Measurements from ENCODE around the gene PHETA1.
"Not testable (repeated sequence)": the region's sequence is repeated elsewhere in the genome, so short reads cannot be mapped to it uniquely, and the experiment has no call there.

PHETA1 gene

GRCh38 chr12:111341426-111342065, 27.3 kb downstream of the PHETA1 start:
- TF ChIP-seq POLR2A (IDR thresholded peaks at IDR 0.05; ENCODE audit: low read length) = no peak
- no peak for TF ChIP-seq GATA1 (IDR thresholded peaks at IDR 0.05; ENCODE audit: low read depth, low read length)
- no peak for DNase-seq

- not testable (repeated sequence) for DNase-seq
Measured at GRCh38 chr12:111340680-111341079, 28.2 kb downstream of the PHETA1 start.

- no peak for DNase-seq
Measured at GRCh38 chr12:111340231-111340630, 28.7 kb downstream of the PHETA1 start.

GRCh38 chr12:111339321-111339938, 29.5 kb downstream of the PHETA1 start:
- TF ChIP-seq GATA1 (IDR thresholded peaks at IDR 0.05; ENCODE audit: low read depth, low read length) (no peak), POLR2A (IDR thresholded peaks at IDR 0.05; ENCODE audit: low read length) (no peak)

More at GRCh38 chr12:111340231-111340630, 28.7 kb downstream of the PHETA1 start:
- TF ChIP-seq POLR2A (IDR thresholded peaks at IDR 0.05; ENCODE audit: low read length) = no peak
- no peak for TF ChIP-seq GATA1 (IDR thresholded peaks at IDR 0.05; ENCODE audit: low read depth, low read length)

GRCh38 chr12:111338096-111338495, 30.8 kb downstream of the PHETA1 start:
- DNase-seq = no peak
- TF ChIP-seq POLR2A (IDR thresholded peaks at IDR 0.05; ENCODE audit: low read length) (no peak), GATA1 (IDR thresholded peaks at IDR 0.05; ENCODE audit: low read depth, low read length) (no peak)

More at GRCh38 chr12:111339321-111339938, 29.5 kb downstream of the PHETA1 start:
- no peak for DNase-seq

- no peak for DNase-seq
- TF ChIP-seq POLR2A (IDR thresholded peaks at IDR 0.05; ENCODE audit: low read length) (no peak), GATA1 (IDR thresholded peaks at IDR 0.05; ENCODE audit: low read depth, low read length) (no peak)
Measured at GRCh38 chr12:111337371-111337770, 31.5 kb downstream of the PHETA1 start.

GRCh38 chr12:111336411-111336810, 32.5 kb downstream of the PHETA1 start:
- DNase-seq = not testable (repeated sequence)

- DNase-seq = no peak
Measured at GRCh38 chr12:111335811-111336210, 33.1 kb downstream of the PHETA1 start.

GRCh38 chr12:111335301-111335700, 33.6 kb downstream of the PHETA1 start:
- DNase-seq = not testable (repeated sequence)

More at GRCh38 chr12:111335811-111336210, 33.1 kb downstream of the PHETA1 start:
- no peak for TF ChIP-seq POLR2A (IDR thresholded peaks at IDR 0.05; ENCODE audit: low read length)
- TF ChIP-seq GATA1 (IDR thresholded peaks at IDR 0.05; ENCODE audit: low read depth, low read length) = no peak

- no peak for DNase-seq
- TF ChIP-seq GATA1 (IDR thresholded peaks at IDR 0.05; ENCODE audit: low read depth, low read length) (no peak), POLR2A (IDR thresholded peaks at IDR 0.05; ENCODE audit: low read length) (no peak)
Measured at GRCh38 chr12:111334393-111334915, 34.4 kb downstream of the PHETA1 start.

- TF ChIP-seq GATA1 (IDR thresholded peaks at IDR 0.05; ENCODE audit: low read depth, low read length) (no peak), POLR2A (IDR thresholded peaks at IDR 0.05; ENCODE audit: low read length) (no peak)
- DNase-seq = peak; percentile 26 to 45
Measured at GRCh38 chr12:111330800-111331752, 37.8 kb downstream of the PHETA1 start.

- no peak for DNase-seq
- TF ChIP-seq POLR2A (IDR thresholded peaks at IDR 0.05; ENCODE audit: low read length) (no peak), GATA1 (IDR thresholded peaks at IDR 0.05; ENCODE audit: low read depth, low read length) (no peak)
Measured at GRCh38 chr12:111328138-111328537, 40.8 kb downstream of the PHETA1 start.

GRCh38 chr12:111327474-111327873, 41.4 kb downstream of the PHETA1 start:
- TF ChIP-seq GATA1 (IDR thresholded peaks at IDR 0.05; ENCODE audit: low read depth, low read length) (no peak), POLR2A (IDR thresholded peaks at IDR 0.05; ENCODE audit: low read length) (no peak)
- no peak for DNase-seq
